ENCODE data around the gene SUSD2.

DNA sequence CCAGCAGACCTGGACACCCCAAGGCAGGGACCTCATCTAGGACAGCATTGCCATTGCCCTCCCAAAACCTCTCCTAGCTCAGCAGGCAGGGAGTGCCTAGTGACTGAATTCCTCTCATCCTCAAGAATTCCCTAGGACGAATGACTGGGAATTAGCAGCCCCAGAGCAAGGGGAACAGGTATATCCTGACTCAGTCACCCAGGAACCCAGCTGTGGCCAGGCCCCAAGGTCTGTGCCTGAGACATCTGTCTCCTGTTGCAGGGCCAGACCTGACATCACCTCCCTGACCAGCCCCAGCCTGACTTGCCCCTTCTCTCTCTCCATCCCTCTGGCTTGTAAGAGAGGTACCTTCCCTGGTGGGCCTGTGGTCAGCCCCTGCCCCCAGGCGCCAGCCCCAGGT, 39.0 kb upstream of the SUSD2 start:
- TF ChIP-seq CTCF (conservative IDR thresholded peaks at IDR 0.05) (no peak), ZFX (IDR thresholded peaks at IDR 0.05) (no peak)
